Neural progenitor cell (in vitro differentiated cells): ENCODE results near the gene DTD2. TPM values are rescaled to one million over a fixed set of nuclear protein-coding genes. Genes with fewer than 3 reads are reported as not detected.

ENCODE experiments used
- DNase-seq: peaks from one replicate; pipeline ENCODE4 v3.0.0-alpha.2; 2016; ENCODE audit warnings: low spot score
- H2AFZ ChIP-seq: fragments of 200-600 bp; sonication (generic); replicated peaks from 2 replicates; pipeline ENCODE4 v1.6.1; 2016; ENCODE audit warnings: antibody characterized with exemption
- H3F3A ChIP-seq: fragments of 200-600 bp; sonication (generic); 2 replicates; pipeline ENCODE4 v1.6.1; 2016; ENCODE audit warnings: antibody characterized with exemption, low read depth
- H3K27ac ChIP-seq: fragments of 200-600 bp; sonication (generic); 2 replicates; pipeline ENCODE4 v1.5.1; 2016; ENCODE audit warnings: mild to moderate bottlenecking
- H3K27me3 ChIP-seq: fragments of 200-600 bp; sonication (generic); 2 replicates; pipeline ENCODE4 v1.6.1; 2016; ENCODE audit warnings: mild to moderate bottlenecking, moderate library complexity
- H3K36me3 ChIP-seq: fragments of 200-600 bp; sonication (generic); 2 replicates; pipeline ENCODE4 v1.5.1; 2016
- H3K4me1 ChIP-seq: fragments of 200-600 bp; sonication (generic); 2 replicates; pipeline ENCODE4 v1.6.1; 2016; ENCODE audit warnings: mixed run types
- H3K4me2 ChIP-seq: fragments of 200-600 bp; sonication (generic); 2 replicates; pipeline ENCODE4 v1.6.1; 2016
- H3K4me3 ChIP-seq: fragments of 200-600 bp; sonication (generic); 2 replicates; pipeline ENCODE4 v1.5.1; 2016
- H3K79me2 ChIP-seq: fragments of 200-600 bp; sonication (generic); 2 replicates; pipeline ENCODE4 v1.6.1; 2016; ENCODE audit warnings: low read depth
- H3K9ac ChIP-seq: fragments of 200-600 bp; sonication (generic); 2 replicates; pipeline ENCODE4 v1.6.1; 2016
- H3K9me3 ChIP-seq: fragments of 200-600 bp; sonication (generic); 2 replicates; pipeline ENCODE4 v1.5.1; 2016; ENCODE audit warnings: low read depth
- H4K20me1 ChIP-seq: fragments of 200-600 bp; sonication (generic); 2 replicates; pipeline ENCODE4 v1.6.1; 2016; ENCODE audit warnings: low read depth
- H3K27ac Mint-ChIP-seq: 3 replicates; pipeline ENCODE4 v1.8.0; 2021; ENCODE audit warnings: mixed read lengths
- H3K27me3 Mint-ChIP-seq: 2 replicates; pipeline ENCODE4 v1.8.0; 2022; ENCODE audit warnings: low read depth, mild to moderate bottlenecking, inconsistent platforms, moderate library complexity, mixed read lengths; ENCODE audit not compliant: insufficient read depth
- H3K36me3 Mint-ChIP-seq: 3 replicates; pipeline ENCODE4 v1.8.0; 2021; ENCODE audit warnings: mixed read lengths
- H3K4me1 Mint-ChIP-seq: 3 replicates; pipeline ENCODE4 v1.8.0; 2021; ENCODE audit warnings: mixed read lengths
- H3K4me3 Mint-ChIP-seq: 3 replicates; pipeline ENCODE4 v1.8.0; 2021; ENCODE audit warnings: mild to moderate bottlenecking, moderate library complexity, mixed read lengths
- H3K9me3 Mint-ChIP-seq: 3 replicates; pipeline ENCODE4 v1.8.0; 2020; ENCODE audit warnings: mixed read lengths
- EZH2 ChIP-seq: fragments of 200-600 bp; sonication (generic); IDR thresholded peaks from 2 replicates; pipeline ENCODE4 v1.6.1; 2017; ENCODE audit warnings: antibody characterized with exemption, mild to moderate bottlenecking, moderate library complexity
- EZH2phosphoT487 ChIP-seq: fragments of 200-600 bp; sonication (generic); IDR thresholded peaks from 2 replicates; pipeline ENCODE4 v1.6.1; 2017; ENCODE audit warnings: antibody characterized with exemption
- total RNA-seq: library from RNA; depleted of rRNA; stranded (reverse); fragments of >200 nt; gene quantifications from 2 replicates; pipeline ENCODE4 v1.2.3, GENCODE V29; 2015; ENCODE audit warnings: low replicate concordance
- TF ChIP-seq, protein P1 (sequence below): fragments of 200-600 bp; sonication (generic); IDR thresholded peaks from 2 replicates; pipeline ENCODE4 v1.5.1; 2017; ENCODE audit warnings: antibody characterized with exemption, mild to moderate bottlenecking

DTD2 gene
- total RNA-seq, 1 donor from 2014 or later = 11.9 TPM

DNA sequence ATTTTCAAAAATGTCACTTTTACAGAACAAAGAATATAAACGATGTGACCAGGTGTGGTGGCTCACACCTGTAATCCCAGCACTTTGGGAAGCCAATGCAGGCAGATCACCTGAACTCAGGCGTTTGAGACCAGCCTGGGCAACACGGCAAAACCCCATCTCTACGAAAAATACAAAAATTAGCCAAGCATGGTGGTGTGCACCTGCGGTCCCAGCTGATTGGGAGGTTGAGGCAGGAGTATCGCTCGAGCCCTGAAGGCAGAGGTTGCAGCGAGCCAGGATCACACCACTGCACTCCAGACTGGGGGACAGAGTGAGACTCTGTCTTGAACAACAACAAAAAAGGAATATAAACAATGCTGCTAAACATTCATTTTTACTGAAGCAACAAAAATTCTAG lies 52.2 kb downstream of the DTD2 start:
- Histone ChIP-seq H3K4me1 (peaks cover 4% of the 10 kb centered on the region), H3K9ac (no peak overlapping the region), H3F3A (no peaks in the 10 kb centered on the region), H4K20me1 (no peaks in the 10 kb centered on the region), H2AFZ (no peak overlapping the region), H3K9me3 (no peaks in the 10 kb centered on the region), H3K4me2 (no peak overlapping the region), H3K27ac (no peak overlapping the region), H3K36me3 (no peaks in the 10 kb centered on the region), H3K27me3 (no peaks in the 10 kb centered on the region), H3K4me3 (no peak overlapping the region), H3K79me2 (peaks cover 10% of the 10 kb centered on the region)
- no peaks in the 10 kb centered on the region for H3K4me1 Mint-ChIP-seq
- peaks cover 7% of the 10 kb centered on the region for H3K36me3 Mint-ChIP-seq
- no peaks in the 10 kb centered on the region for H3K27me3 Mint-ChIP-seq
- H3K27ac Mint-ChIP-seq = no peak overlapping the region
- no peaks in the 10 kb centered on the region for H3K9me3 Mint-ChIP-seq
- no peak overlapping the region for H3K4me3 Mint-ChIP-seq
- TF ChIP-seq, protein P1, sequence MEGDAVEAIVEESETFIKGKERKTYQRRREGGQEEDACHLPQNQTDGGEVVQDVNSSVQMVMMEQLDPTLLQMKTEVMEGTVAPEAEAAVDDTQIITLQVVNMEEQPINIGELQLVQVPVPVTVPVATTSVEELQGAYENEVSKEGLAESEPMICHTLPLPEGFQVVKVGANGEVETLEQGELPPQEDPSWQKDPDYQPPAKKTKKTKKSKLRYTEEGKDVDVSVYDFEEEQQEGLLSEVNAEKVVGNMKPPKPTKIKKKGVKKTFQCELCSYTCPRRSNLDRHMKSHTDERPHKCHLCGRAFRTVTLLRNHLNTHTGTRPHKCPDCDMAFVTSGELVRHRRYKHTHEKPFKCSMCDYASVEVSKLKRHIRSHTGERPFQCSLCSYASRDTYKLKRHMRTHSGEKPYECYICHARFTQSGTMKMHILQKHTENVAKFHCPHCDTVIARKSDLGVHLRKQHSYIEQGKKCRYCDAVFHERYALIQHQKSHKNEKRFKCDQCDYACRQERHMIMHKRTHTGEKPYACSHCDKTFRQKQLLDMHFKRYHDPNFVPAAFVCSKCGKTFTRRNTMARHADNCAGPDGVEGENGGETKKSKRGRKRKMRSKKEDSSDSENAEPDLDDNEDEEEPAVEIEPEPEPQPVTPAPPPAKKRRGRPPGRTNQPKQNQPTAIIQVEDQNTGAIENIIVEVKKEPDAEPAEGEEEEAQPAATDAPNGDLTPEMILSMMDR = no peak
- TF ChIP-seq EZH2 = no peak
- no peak for TF ChIP-seq EZH2phosphoT487
- DNase-seq = no peak

GRCh38 chr14:31403707-31404106 lies 53.6 kb downstream of the DTD2 start:
- H3K4me1 ChIP-seq = no peaks in the 10 kb centered on the region
- H3K4me3 Mint-ChIP-seq = no peak overlapping the region
- no peaks in the 10 kb centered on the region for H3K36me3 ChIP-seq
- no peaks in the 10 kb centered on the region for H4K20me1 ChIP-seq
- H3K9me3 ChIP-seq = no peaks in the 10 kb centered on the region
- H2AFZ ChIP-seq = no peak overlapping the region
- H3F3A ChIP-seq = no peaks in the 10 kb centered on the region
- no peak overlapping the region for H3K4me2 ChIP-seq
- no peak overlapping the region for H3K9ac ChIP-seq
- H3K27me3 ChIP-seq = no peaks in the 10 kb centered on the region
- DNase-seq = no peak
- no peak for TF ChIP-seq EZH2
- TF ChIP-seq, protein P1 = no peak
- no peak for TF ChIP-seq EZH2phosphoT487
- no peak overlapping the region for H3K4me3 ChIP-seq
- no peaks in the 10 kb centered on the region for H3K9me3 Mint-ChIP-seq
- no peaks in the 10 kb centered on the region for H3K79me2 ChIP-seq
- no peak overlapping the region for H3K27ac ChIP-seq
- no peaks in the 10 kb centered on the region for H3K4me1 Mint-ChIP-seq
- peaks cover 6% of the 10 kb centered on the region for H3K36me3 Mint-ChIP-seq
- H3K27ac Mint-ChIP-seq = no peak overlapping the region
- no peaks in the 10 kb centered on the region for H3K27me3 Mint-ChIP-seq

- H2AFZ ChIP-seq = no peak overlapping the region
- no peak overlapping the region for H3K4me3 ChIP-seq
- H3K36me3 ChIP-seq = no peaks in the 10 kb centered on the region
- no peaks in the 10 kb centered on the region for H3K27me3 Mint-ChIP-seq
- H3K9me3 Mint-ChIP-seq = no peaks in the 10 kb centered on the region
- no peaks in the 10 kb centered on the region for H3K4me1 Mint-ChIP-seq
- no peaks in the 10 kb centered on the region for H3K27me3 ChIP-seq
- H3K36me3 Mint-ChIP-seq = peaks cover 11% of the 10 kb centered on the region
- no peak overlapping the region for H3K27ac ChIP-seq
- H4K20me1 ChIP-seq = no peaks in the 10 kb centered on the region
- no peaks in the 10 kb centered on the region for H3K79me2 ChIP-seq
- no peaks in the 10 kb centered on the region for H3K9me3 ChIP-seq
- no peaks in the 10 kb centered on the region for H3F3A ChIP-seq
- no peak for TF ChIP-seq EZH2phosphoT487
- TF ChIP-seq EZH2 = no peak
- H3K27ac Mint-ChIP-seq = no peak overlapping the region
- H3K9ac ChIP-seq = no peak overlapping the region
- no peak overlapping the region for H3K4me2 ChIP-seq
- no peak overlapping the region for H3K4me3 Mint-ChIP-seq
- no peaks in the 10 kb centered on the region for H3K4me1 ChIP-seq
- DNase-seq = no peak
Measured at GRCh38 chr14:31402764-31403439, 54.4 kb downstream of the DTD2 start.

GRCh38 chr14:31401369-31401932 lies 55.9 kb downstream of the DTD2 start:
- Histone ChIP-seq H3K9ac (no peak overlapping the region), H3K4me1 (no peaks in the 10 kb centered on the region), H3K4me3 (no peak overlapping the region), H2AFZ (no peak overlapping the region), H3K9me3 (no peaks in the 10 kb centered on the region), H3F3A (no peaks in the 10 kb centered on the region), H3K27me3 (no peaks in the 10 kb centered on the region), H3K27ac (no peak overlapping the region), H4K20me1 (no peaks in the 10 kb centered on the region), H3K79me2 (no peaks in the 10 kb centered on the region), H3K36me3 (no peaks in the 10 kb centered on the region), H3K4me2 (no peak overlapping the region)
- TF ChIP-seq EZH2phosphoT487 = no peak
- TF ChIP-seq EZH2 = no peak
- TF ChIP-seq, protein P1 = no peak
- Mint-ChIP-seq H3K9me3 (no peaks in the 10 kb centered on the region), H3K4me3 (no peak overlapping the region), H3K27me3 (no peaks in the 10 kb centered on the region), H3K4me1 (no peaks in the 10 kb centered on the region), H3K27ac (no peak overlapping the region), H3K36me3 (peaks cover 13% of the 10 kb centered on the region)
- no peak for DNase-seq
